ENCODE measurements around the gene SPATA31C2.

GRCh38 chr9:88179062-88179521 is 40.8 kb upstream of the SPATA31C2 start:
- TF ChIP-seq CTCF (IDR thresholded peaks at IDR 0.05) (no peak), POLR2A (IDR thresholded peaks at IDR 0.05) (no peak)

Data from esophagus squamous epithelium (tissue), 4 donors.